GM18505 (cell line): Measurements from ENCODE around the gene STPG1.
"Not testable (repeated sequence)": the region's sequence is repeated elsewhere in the genome, so short reads cannot be mapped to it uniquely, and the experiment has no call there.

Experiments used
- ATAC-seq: cut with Tn5 transposase; IDR thresholded peaks from one replicate; pipeline ENCODE4 v1.9.1; 2021; ENCODE audit not compliant: unreplicated experiment
- POLR2A ChIP-seq: IDR thresholded peaks from 4 replicates; pipeline ENCODE4 v1.6.1; 2011; ENCODE audit warnings: borderline replicate concordance; ENCODE audit not compliant: insufficient read depth, insufficient read length; ENCODE audit errors: extremely low read depth

The STPG1 gene

GRCh38 chr1:24413350-24414163, at the start of gene STPG1:
Gene STPG1 (minus strand): TSS chr1:24413782. CDS start chr1:24401388, 12,394 bp downstream.
- no peak for ATAC-seq
- TF ChIP-seq POLR2A = peak; percentile 61

GRCh38 chr1:24462128-24462527, 48.5 kb upstream of the STPG1 start:
- ATAC-seq = not testable (repeated sequence)

DNA sequence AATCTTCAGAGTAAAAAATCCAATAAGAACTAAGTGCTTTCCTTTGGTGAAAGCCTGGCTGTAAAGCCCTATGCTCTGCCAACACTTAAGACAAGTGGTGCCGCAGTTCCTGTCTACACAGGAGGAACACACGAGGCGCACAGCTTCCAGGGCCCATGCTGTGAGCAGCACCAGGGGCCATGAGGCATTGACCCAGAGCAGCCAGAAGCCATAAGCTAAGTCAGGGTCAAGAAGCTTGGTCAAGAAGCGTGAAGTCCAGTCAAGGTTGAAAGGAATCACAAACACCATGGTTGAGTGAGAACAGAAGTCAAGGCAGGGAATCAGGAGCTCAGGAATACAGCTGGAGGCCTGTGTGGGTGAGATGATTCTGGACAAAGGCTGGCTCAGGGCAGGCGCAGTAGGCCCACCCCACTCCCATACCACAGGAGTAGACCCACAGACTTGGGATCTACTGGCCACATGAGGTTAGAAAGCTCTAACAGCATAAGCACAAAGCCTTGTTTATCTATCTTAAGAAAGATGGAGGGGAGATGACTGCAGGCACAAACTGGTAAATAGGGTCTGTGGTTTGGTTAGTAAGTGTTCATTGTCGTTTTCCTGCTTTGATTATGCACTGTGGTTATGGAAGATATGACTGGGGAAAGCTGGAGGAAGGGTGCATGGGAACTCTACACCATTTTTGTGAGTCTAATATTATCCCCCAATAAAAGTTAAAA, 46.1 kb upstream of the STPG1 start:
- ATAC-seq = no peak
- TF ChIP-seq POLR2A = no peak

GRCh38 chr1:24457866-24458265, 44.3 kb upstream of the STPG1 start:
- TF ChIP-seq POLR2A = no peak
- no peak for ATAC-seq

DNA sequence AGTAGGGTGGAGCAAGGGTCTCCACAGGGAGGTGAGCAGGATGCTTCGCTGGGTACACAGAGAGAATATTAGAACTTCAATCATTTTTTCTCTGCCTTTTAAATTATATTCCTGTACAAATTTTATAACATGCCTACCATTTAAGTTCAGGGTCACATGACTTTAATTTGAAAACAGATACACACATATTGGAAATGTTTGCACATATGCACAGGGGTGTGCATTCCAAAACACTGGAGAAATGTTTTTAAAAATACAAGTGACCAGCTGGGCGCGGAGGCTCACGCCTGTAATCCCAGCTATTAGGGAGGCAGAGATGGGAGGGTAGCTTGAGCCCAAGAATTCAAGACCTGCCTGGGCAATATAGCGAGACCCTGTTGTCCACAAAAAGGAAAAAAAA, 41.7 kb upstream of the STPG1 start:
- no peak for TF ChIP-seq POLR2A
- no peak for ATAC-seq

DNA sequence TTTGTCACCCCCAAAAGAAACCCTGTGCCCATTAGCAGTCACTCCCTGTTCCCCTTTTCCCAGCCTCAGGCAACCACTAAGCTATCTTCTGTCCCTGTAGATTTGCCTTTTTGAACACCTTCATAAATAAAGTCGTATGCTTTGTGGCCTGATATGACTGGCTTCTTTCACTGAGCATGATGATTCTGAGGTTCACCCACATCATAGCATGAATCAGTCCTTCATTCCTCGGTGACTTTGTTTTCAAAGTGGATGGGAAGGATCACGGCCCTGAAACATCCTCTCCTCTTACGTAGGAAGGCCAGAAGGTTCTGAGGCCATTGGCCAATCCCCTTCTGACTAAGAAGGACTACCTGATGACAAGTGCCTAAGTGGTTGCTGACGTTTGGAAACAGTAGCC, 41.1 kb upstream of the STPG1 start:
- no peak for ATAC-seq
- no peak for TF ChIP-seq POLR2A

GRCh38 chr1:24452922-24453485, 39.4 kb upstream of the STPG1 start:
- no peak for TF ChIP-seq POLR2A
- ATAC-seq = no peak

DNA sequence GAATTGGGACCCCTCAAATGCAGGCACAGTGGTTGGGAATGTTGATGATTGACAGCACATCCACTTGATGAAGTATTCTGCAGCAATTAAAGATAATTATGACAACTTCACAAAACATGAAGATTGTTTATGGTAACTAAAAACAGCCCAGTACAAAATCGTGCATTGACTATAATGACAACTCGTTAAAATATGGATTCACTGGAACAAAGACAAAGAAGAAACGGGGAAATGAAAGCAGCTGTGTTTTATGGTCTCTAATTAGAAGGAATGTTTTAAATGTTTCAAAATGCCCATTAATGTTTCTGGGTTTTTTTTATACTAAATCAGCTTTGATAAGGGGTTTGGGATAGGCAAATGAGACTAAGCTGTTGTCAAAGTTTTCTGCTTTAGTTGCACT, 38.2 kb upstream of the STPG1 start:
- no peak for ATAC-seq
- no peak for TF ChIP-seq POLR2A

DNA sequence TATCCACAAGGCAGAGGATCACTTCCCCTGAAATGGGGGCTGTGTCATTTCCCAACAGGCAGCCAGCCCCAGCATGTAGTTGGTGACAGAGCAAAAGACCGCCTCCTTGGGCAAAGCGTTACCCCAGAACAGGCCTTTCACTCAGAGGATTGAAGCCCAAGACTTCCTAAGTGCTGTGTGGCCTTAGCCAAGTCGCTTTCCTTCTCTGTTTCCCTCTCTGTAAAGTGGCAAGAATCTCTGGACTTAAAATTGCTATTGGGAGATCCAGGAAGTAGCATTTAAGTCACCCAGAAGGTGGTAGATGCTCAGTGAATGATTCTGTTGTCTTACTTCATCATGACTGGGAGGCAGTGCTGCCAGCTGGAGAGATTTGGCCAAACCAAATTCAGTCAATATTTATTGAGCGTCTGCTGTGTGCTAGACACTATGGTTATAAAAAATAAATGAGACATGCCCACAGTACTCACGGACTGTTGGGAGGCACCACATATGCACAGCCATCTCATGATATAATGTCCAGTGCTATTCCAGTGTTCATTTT, 37.3 kb upstream of the STPG1 start:
- ATAC-seq = no peak
- TF ChIP-seq POLR2A = no peak

DNA sequence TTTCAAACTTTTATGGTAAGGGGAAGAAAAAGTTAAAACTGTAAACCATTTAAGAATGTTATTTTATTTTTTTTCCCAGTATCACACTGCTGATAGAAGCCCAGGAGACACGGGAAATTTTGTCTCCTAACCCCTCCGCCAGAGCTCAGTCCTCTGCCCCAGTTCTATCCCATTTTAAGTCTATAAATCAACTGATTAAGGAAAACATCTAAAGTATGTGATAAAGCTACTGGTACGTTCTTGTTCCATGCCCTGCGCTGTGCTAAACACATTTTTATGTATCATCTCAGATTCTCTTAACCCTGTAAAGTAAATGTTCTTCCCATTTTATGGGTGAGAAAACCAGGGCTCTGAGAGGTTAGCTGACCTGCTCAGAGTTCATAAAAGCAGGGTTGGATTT, 36.7 kb upstream of the STPG1 start:
- ATAC-seq = no peak
- no peak for TF ChIP-seq POLR2A

DNA sequence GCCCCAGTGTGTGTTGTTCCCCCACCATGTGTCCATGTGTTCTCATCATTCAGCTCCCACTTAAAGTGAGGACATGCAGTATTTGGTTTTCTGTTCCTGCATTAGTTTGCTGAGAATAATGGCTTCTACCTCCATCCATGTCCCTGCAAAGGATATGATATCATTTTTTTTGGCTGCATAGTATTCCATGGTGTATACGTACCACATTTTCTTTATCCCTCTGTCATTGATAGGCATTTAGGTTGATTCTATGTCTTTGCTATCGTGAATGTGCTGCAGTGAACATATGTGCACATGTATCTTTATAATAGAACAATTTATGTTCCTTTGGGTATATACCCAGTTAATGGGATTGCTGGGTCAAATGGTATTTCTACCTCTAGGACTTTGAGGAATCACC, 32.9 kb upstream of the STPG1 start:
- not testable (repeated sequence) for ATAC-seq

DNA sequence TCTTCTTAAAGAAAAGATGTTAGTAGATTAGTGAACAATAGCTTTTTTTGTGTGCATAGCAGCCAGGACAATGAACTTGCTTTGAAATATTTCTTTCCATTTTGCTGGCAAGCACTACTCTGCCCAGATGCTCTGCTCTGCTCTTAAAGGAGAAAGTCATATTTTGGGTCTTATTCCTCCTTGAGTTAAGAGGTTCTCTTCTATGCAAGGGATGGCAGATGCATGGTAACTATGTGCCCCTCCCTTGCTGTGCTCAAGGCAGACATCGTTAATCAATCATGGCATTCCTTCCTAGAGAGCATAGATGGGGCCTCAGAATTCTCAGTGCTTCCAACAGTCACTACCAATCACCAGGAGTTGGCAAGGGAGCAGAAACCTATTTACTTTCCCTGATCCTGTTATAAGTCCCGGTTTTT, 29.7 kb upstream of the STPG1 start:
- no peak for TF ChIP-seq POLR2A
- no peak for ATAC-seq

DNA sequence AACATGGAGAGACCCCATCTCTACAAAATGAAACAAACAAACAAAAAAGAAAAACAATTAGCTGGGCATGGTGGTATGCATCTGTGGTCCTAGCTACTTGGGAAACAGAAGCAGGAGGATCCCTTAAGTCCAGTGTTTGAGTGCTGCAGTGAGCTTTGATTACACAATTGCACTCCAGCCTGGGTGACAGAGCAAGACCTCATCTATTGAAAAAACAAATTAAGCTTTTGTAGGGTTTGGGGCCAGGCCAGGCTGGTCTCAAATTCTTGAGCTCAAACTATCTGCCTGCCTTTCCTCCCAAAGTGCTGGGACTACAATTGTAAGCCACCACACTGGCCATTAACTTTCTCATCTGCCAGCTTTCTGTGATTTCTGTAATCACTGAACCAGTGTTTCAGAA, 29.2 kb upstream of the STPG1 start:
- no peak for TF ChIP-seq POLR2A
- no peak for ATAC-seq
